Activated gamma-delta T cell treated with anti-CD3 and anti-CD28 coated beads, Interleukin-2, amount 50 U/mL, for 16 hours (primary cell): ENCODE data around the gene ATP2B1.
"Not testable (repeated sequence)": the region's sequence is repeated elsewhere in the genome, so short reads cannot be mapped to it uniquely, and the experiment has no call there.

Source experiments
- DNase-seq: peaks from one replicate; pipeline ENCODE4 v3.0.0-alpha.2; 2020; ENCODE audit warnings: low read depth

Gene ATP2B1

GRCh38 chr12:89708565-89709156 lies at the start of gene ATP2B1:
Gene ATP2B1 (minus strand): TSS chr12:89708838. CDS start chr12:89655886, 52,952 bp downstream.
- DNase-seq = peak; percentile 68

- DNase-seq = not testable (repeated sequence)
Observed at GRCh38 chr12:89757987-89758386, 49.3 kb upstream of the ATP2B1 start.

GRCh38 chr12:89756585-89757398 lies 48.2 kb upstream of the ATP2B1 start:
- DNase-seq = peak; percentile 4

GRCh38 chr12:89756194-89756584 lies 47.6 kb upstream of the ATP2B1 start:
- no peak for DNase-seq

- DNase-seq = no peak
Observed at GRCh38 chr12:89753997-89754396, 45.4 kb upstream of the ATP2B1 start.

GRCh38 chr12:89752341-89752740 lies 43.7 kb upstream of the ATP2B1 start:
- no peak for DNase-seq

- no peak for DNase-seq
Observed at GRCh38 chr12:89750389-89751351, 42.0 kb upstream of the ATP2B1 start.

GRCh38 chr12:89748791-89749190 lies 40.2 kb upstream of the ATP2B1 start:
- no peak for DNase-seq

- no peak for DNase-seq
Observed at GRCh38 chr12:89745286-89745685, 36.6 kb upstream of the ATP2B1 start.

- no peak for DNase-seq
Observed at GRCh38 chr12:89742337-89743022, 33.8 kb upstream of the ATP2B1 start.

- DNase-seq = no peak
Observed at GRCh38 chr12:89740943-89741342, 32.3 kb upstream of the ATP2B1 start.

- DNase-seq = no peak
Observed at GRCh38 chr12:89736995-89737394, 28.4 kb upstream of the ATP2B1 start.

- no peak for DNase-seq
Observed at GRCh38 chr12:89733579-89734201, 25.1 kb upstream of the ATP2B1 start.

GRCh38 chr12:89732522-89732921 lies 23.9 kb upstream of the ATP2B1 start:
- DNase-seq = no peak

- no peak for DNase-seq
Observed at GRCh38 chr12:89731614-89732013, 23.0 kb upstream of the ATP2B1 start.

GRCh38 chr12:89731089-89731488 lies 22.5 kb upstream of the ATP2B1 start:
- DNase-seq = no peak

GRCh38 chr12:89729946-89730459 lies 21.4 kb upstream of the ATP2B1 start:
- DNase-seq = no peak

- no peak for DNase-seq
Observed at GRCh38 chr12:89723276-89723675, 14.6 kb upstream of the ATP2B1 start.

- DNase-seq = no peak
Observed at GRCh38 chr12:89721291-89721987, 12.8 kb upstream of the ATP2B1 start.

- DNase-seq = no peak
Observed at GRCh38 chr12:89717759-89718523, 9.3 kb upstream of the ATP2B1 start.
